HG03060 (cell line): ENCODE measurements around the gene STAC.
"Not testable (repeated sequence)": the region's sequence is repeated elsewhere in the genome, so short reads cannot be mapped to it uniquely, and the experiment has no call there.

Source experiments
- ATAC-seq: cut with Tn5 transposase; IDR thresholded peaks from one replicate; pipeline ENCODE4 v1.9.1; 2021; ENCODE audit warnings: low read depth, moderate number of reproducible peaks; ENCODE audit not compliant: unreplicated experiment

The STAC gene

GRCh38 chr3:36562945-36563344, 182.6 kb downstream of the STAC start:
- no peak for ATAC-seq

GRCh38 chr3:36575241-36575640, 194.9 kb downstream of the STAC start:
- no peak for ATAC-seq

- ATAC-seq: not testable (repeated sequence)
Observed at GRCh38 chr3:36578418-36578817, 198.1 kb downstream of the STAC start.

DNA sequence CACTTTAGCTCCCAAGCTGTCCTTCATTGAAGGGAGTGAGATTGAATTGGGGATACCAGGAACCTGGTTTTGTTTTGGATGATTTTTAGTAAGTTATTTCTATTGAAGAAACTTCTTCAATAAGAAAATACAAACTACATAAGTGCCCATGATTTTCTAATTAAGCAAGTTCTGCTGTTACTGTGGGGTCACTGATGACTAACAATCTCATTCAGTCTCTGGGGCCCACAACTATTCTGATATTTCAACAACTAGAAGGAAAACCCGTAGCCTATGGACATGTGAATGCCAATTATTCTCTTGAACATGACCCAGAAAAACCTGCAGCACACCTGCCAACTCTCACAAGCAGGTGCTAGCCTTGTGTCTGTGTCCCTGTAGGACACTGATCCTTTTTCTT, 199.4 kb downstream of the STAC start:
- ATAC-seq: no peak

DNA sequence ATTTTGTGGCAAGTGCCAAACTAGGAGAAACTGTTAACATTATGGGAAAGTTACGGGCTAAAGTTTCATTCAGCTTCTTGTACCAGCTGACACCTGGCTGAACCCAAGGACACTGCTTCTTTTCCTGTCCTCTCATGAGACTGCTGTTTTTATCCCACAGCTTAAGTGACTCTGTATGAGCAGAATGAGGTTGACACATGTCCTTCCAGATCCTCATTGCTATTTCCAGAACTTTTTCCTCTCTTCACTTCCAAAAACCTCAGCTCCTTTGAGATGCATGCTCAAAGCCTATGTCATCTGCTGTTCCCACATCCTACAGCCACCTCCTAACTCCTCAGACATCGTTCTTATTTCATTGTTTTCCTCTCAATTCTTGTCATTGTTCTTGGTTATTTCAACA, 200.4 kb downstream of the STAC start:
- no peak for ATAC-seq

DNA sequence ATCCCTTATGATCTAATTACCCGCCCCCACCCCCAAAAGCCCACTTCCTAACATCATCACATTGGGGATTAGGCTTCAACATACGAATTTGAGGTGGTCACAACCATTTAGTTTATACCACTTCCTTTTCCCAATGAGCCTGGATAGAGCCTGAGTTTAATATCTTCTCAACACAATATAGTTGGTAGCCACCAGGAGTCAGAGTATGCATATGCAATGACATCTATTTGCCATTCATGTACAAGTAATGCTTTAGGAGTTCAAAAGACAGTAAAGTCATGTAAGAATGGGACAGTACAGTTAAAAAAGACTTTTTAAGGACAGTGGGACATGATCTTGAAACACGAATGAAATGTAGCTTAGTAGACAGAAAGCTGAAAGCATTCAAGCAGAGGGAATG, 211.7 kb downstream of the STAC start:
- ATAC-seq: no peak

GRCh38 chr3:36595511-36595910, 215.2 kb downstream of the STAC start:
- ATAC-seq: no peak

DNA sequence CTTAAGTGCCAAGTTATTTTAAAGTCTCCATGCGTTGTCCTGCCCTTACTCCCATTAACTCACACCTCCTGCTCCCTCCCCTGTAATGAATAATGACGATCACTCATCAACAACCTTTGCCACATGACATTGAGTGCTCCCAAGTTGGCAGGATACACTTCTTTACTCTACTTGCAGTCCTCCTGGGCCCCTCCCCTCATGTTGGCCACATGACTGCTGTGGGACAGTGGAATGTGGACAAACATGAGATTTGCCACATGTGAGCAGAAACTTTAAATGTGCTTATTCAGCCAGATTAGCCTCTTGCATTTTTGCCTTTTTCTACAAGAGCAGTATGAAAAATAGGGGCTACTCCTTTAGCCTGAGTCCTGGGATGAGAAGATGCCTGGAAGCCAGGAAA, 216.1 kb downstream of the STAC start:
- no peak for ATAC-seq

DNA sequence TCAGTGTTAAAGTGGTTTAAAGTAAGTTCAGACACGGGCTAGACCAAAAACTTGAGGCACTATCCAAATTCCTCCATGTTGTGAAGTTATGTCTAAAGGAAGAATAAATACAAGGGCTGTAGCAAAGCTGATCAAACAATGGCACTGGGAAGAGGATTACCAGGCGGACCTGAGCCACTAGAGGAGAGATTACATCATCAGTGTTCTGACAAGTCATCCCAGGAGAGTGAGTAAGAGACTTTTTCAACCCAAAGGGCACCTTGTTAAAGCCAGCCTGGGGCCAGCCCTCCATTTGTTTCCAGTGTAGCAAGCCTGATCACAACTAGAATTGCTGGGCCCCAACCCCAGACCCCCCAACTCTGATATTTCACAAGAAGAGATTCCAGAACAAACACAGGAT, 217.1 kb downstream of the STAC start:
- ATAC-seq: no peak
